ENCODE data around the gene MOGAT2. TPM values are rescaled to one million over a fixed set of nuclear protein-coding genes. Genes with fewer than 3 reads are reported as not detected.

The MOGAT2 gene
- total RNA-seq, result not detected

DNA sequence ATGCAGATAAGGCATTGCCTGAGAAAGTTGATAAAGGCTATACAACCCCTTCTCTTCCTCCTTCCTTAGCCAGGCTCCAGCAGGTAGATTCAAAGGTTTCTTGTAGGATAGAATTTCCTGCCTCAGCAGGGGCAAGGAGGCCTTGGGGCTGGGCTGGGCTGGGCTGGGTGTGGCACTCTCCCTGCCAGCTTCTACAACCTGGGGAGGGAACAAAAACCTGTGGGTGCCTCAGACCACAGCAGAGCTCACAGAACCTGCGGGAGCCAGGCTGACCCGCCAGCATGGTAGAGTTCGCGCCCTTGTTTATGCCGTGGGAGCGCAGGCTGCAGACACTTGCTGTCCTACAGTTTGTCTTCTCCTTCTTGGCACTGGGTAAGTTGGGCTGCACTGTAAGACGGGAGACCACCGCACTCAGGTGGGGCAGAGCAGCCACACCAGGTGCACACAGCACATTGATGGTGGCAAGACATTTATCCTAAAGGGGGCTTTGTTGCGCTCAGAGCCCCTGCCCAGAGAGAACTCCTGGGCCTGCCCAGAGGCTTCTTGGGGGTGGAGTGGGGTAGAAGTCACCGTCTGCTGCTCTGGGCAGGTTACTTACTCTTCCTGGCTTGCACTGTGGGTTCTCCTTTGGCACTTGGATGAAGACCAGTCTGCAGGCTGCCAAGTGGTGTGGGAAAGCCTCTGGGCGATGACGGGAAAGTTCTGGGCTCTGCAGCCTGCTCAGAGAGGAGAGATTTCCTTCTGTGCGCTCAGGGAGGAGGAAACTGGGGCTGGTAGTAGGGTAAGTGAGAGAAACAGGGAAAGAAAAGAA lies at the start of gene MOGAT2:
Gene MOGAT2 (plus strand): TSS at position 231 of the 811 bp plus-strand sequence. CDS start 51 bp downstream, at position 282.

DNA sequence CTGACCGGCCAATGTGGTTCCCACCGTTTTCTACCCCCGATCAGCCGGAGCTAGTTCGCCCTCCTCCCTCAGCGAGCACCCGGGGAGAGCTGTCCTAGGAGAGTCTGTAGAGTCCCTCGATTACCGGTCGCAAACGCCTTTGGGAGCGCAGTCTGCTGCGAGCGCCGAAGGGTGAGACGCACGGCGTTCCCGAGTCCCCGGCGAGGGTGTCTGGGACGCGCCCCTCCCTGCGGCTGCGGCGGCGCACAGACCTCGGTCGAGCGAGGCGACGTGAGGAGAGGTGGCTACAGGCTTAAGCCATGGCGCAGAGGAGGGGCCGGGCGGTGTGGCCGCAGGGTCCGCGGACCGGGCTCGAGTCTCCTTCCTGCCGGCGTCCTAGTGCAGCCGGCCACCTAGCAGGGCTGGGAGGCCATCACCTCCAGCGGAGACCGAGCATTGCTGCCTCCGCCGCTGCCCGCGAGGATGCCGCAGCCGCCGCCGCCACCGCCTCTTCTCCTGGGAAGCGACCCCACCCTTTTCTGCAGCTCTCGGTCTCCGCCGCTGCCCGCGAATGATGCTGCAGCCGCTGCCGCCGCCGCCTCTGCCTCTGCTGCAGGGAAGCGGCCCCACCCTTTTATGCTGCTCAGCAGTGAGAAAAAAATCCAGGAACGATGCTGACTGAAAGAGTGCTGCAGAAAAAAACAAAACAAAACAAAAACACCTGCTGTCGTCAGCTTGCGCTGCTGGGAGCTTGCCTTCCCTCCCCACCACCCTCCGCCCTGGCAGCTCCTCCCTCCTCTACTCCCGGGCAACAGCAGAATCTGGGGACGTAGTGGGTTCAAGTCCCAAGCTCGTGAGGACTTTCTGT lies 49.0 kb upstream of the MOGAT2 start, which contains the start of gene MAP6:
Gene MAP6 (minus strand): TSS at position 588 of the 847 bp plus-strand sequence. CDS start 669 bp downstream, outside the sequence.

DNA sequence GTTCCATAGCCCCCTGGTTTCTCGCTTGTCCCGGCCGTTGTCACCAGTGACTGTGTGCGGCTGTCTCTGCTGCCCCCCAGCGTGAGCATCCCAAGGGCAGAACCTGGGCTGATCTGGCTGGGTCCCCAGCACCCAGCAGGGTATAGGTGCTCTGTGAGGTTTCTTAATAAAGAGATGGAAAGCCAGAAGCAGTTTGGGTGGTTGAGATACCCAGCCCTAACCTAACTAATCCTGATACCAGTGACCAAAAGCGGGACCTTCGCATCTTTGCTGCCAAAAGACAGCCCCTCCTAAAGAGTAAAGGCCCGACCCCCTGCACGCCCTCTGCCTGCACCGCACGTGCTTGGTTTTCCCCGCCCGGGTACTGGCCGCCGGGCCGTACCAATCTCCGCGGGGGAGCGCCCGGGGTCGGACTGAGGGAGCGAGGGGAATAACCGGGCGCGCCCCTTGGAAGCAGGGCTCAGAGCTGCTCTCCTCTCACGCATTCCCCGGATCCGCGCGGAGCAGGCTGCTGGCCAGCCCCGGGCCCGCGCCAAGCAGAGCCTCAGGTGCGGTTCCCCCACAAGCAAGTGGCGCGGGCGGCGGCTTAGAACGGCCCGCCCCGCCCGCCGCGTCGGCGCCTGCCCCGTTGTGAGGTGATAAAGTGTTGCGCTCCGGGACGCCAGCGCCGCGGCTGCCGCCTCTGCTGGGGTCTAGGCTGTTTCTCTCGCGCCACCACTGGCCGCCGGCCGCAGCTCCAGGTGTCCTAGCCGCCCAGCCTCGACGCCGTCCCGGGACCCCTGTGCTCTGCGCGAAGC lies 50.7 kb downstream of the MOGAT2 start, which contains the start of gene DGAT2:
Gene DGAT2 (plus strand): TSS at position 667 of the 797 bp plus-strand sequence. CDS start 214 bp downstream, outside the sequence.

Small RNA genes lying within 50 kb of the gene (small RNA-seq; reads per million reads assigned to genes)
- gene RN7SL786P, result not detected

Other genes with a start within 250 kb of the MOGAT2 start
- gene GDPD5, start 191.9 kb upstream of the MOGAT2 start, total RNA-seq, result 37.6 TPM
- gene SERPINH1, start 155.6 kb upstream of the MOGAT2 start, total RNA-seq, result 37.4 TPM
- gene MAP6, start 48.8 kb upstream of the MOGAT2 start, total RNA-seq, result 102 TPM
- gene DGAT2, start 50.9 kb downstream of the MOGAT2 start, total RNA-seq, result 7.2 TPM
- 32.3 TPM for gene UVRAG, start 97.4 kb downstream of the MOGAT2 start, total RNA-seq